GM20000 (cell line): Measurements from ENCODE around the gene SERTAD2.
A peak's percentile ranks its signal among the peaks of the same experiment; 100 is the strongest.

ENCODE experiments used
- DNase-seq: peaks from one replicate; pipeline ENCODE4 v3.0.0; 2012; ENCODE audit warnings: low spot score
- CTCF ChIP-seq: IDR thresholded peaks from 2 replicates; pipeline ENCODE4 v1.5.1; 2012; ENCODE audit warnings: mild to moderate bottlenecking, control low read depth; ENCODE audit errors: extremely low read depth, missing control alignments

The SERTAD2 gene

GRCh38 chr2:64612575-64613195 lies 41.0 kb downstream of the SERTAD2 start:
- DNase-seq, result no peak
- TF ChIP-seq CTCF, result no peak

- TF ChIP-seq CTCF, result no peak
- DNase-seq, result no peak
These were observed 43.3 kb downstream of the SERTAD2 start for GRCh38 chr2:64610316-64610855.

GRCh38 chr2:64609942-64610281 lies 43.8 kb downstream of the SERTAD2 start:
- no peak for DNase-seq
- TF ChIP-seq CTCF, result no peak

GRCh38 chr2:64609227-64609941 lies 44.3 kb downstream of the SERTAD2 start:
- peak; percentile 85 for TF ChIP-seq CTCF
- DNase-seq, result peak; percentile 94

GRCh38 chr2:64608867-64609226 lies 44.9 kb downstream of the SERTAD2 start:
- TF ChIP-seq CTCF, result no peak
- no peak for DNase-seq

GRCh38 chr2:64607381-64608304 lies 46.1 kb downstream of the SERTAD2 start:
- TF ChIP-seq CTCF, result no peak
- DNase-seq, result no peak
